Heart left ventricle (tissue), 16 donors: ENCODE results near the gene ZBTB40. TPM values are rescaled to one million over a fixed set of nuclear protein-coding genes. Genes with fewer than 3 reads are reported as not detected.

ENCODE experiments used
- ATAC-seq, 4 donors: fragments of 200-7000 bp; cut with Tn5 transposase; one replicate each; pipeline ENCODE4 v1.9.1; 2020 to 2022; ENCODE audit warnings: moderate library complexity in 4 of 4, mild to moderate bottlenecking in 3 of 4, moderate number of reproducible peaks in 1 of 4
- DNase-seq, 5 donors: peaks; one replicate each; pipeline ENCODE4 v3.0.0-alpha.2; 2020
- H3K27ac ChIP-seq, 12 donors: fragments of 200-600 bp; sonication (generic) in 4 of 12; one replicate each; pipeline versions ENCODE4 v1.5.0 to v1.8.0; 2016 to 2022; ENCODE audit warnings: mild to moderate bottlenecking in 2 of 12
- H3K27me3 ChIP-seq, 9 donors: fragments of 200-600 bp; sonication (generic) in 2 of 9; one replicate each; pipeline versions ENCODE4 v1.5.1 to v1.8.0; 2016 to 2022; ENCODE audit warnings: mild to moderate bottlenecking in 3 of 9
- H3K36me3 ChIP-seq, 9 donors: fragments of 200-600 bp; sonication (generic) in 2 of 9; one replicate each; pipeline versions ENCODE4 v1.5.0 to v1.8.0; 2018 to 2022; ENCODE audit warnings: mild to moderate bottlenecking in 2 of 9
- H3K4me1 ChIP-seq, 12 donors: fragments of 200-600 bp; sonication (generic) in 4 of 12; one replicate each; pipeline versions ENCODE4 v1.5.0 to v1.8.0; 2016 to 2022; ENCODE audit warnings: mild to moderate bottlenecking in 3 of 12
- H3K4me3 ChIP-seq, 12 donors: fragments of 200-600 bp; sonication (generic) in 4 of 12; one replicate each; pipeline versions ENCODE4 v1.5.0 to v1.8.0; 2017 to 2022; ENCODE audit warnings: mild to moderate bottlenecking in 9 of 12, moderate library complexity in 4 of 12
- H3K9me3 ChIP-seq, 12 donors: fragments of 200-600 bp; sonication (generic) in 4 of 12; one replicate each; pipeline versions ENCODE4 v1.5.0 to v1.8.0; 2016 to 2022; ENCODE audit warnings: mild to moderate bottlenecking in 1 of 12
- POLR2A ChIP-seq, 2 donors: fragments of 450-650 bp; IDR thresholded peaks; one replicate each; pipeline ENCODE4 v1.6.1; 2017; ENCODE audit warnings: antibody characterized with exemption in 2 of 2, mild to moderate bottlenecking in 2 of 2, moderate library complexity in 2 of 2
- WGBS, 4 donors: extraction: QIAGEN DNeasy Blood & Tissue Kit in 2 of 4; methylation state at CpG; one replicate each; pipeline versions ENCODE4 v1.1.5 to v1.1.7; 2013 to 2018; 5-methylcytosine and 5-hydroxymethylcytosine counted together
- intact Hi-C, 10 donors: fragments of 100-400 bp; cut with DNase I; formaldehyde crosslinking; loops; one replicate each; pipeline versions ENCODE4 v1.11.1 to v1.14.2; 2022
- polyA plus RNA-seq, 2 donors: library from polyadenylated mRNA; stranded (reverse); fragments of 200-250 nt; gene quantifications; one replicate each; pipeline ENCODE4 v1.2.3, GENCODE V29; 2013
- total RNA-seq, 9 donors: library from RNA; depleted of rRNA in 2 of 9; stranded (reverse); fragments of >200 nt in 2 of 9; fragmentation: NEBNext Ultra II Directional in 3 of 9; extraction: Animal tissue kit (Norgen Biotek cat#: 25700) in 3 of 9; gene quantifications; one replicate each; pipeline versions ENCODE4 v1.1.0 to v1.2.4, GENCODE V29; 2016 to 2023
- TF ChIP-seq, protein P1 (sequence below), 12 donors: fragments of 200-600 bp; sonication (generic) in 4 of 12; IDR thresholded peaks; one replicate each; pipeline versions ENCODE4 v1.5.0 to v1.8.0; 2018 to 2022; ENCODE audit warnings: antibody characterized with exemption in 12 of 12, mild to moderate bottlenecking in 5 of 12
- donor health status: ischemic (EF 13 %, LVEDD 7.1; RV severe dilation, severe dysfunction).
- donor health status: healthy with polysubstance abuse.
- donor health status: DM: no; HTN: yes; CAD: no.
- donor health status: DM: no; HTN: no; CAD: no.
- donor health status: ischemic (EF 25% LVEDD 6.9; RV normal size, moderate dysfunction).
- donor health status: ischemic (EF 25% LVEDD 5.7; RV mildly dilated, moderate dysfunction).
- donor health status: healthy.
- donor health status: DM: yes; HTN: yes; CAD: no.
- donor health status: ischemic (EF 35%, LVEDD 5.7; RV mildly dilated, moderate dysfunction).
- donor health status: nonischemic (EF 11% LVEDD 7.7; RV severe dilation, severe dysfunction).
- donor health status: DM: yes; HTN: yes; CAD: no.
- donor health status: PGD.
- donor health status: ischemic (EF 29% LVEDD 5.4; RV normal size, mild dysfunction).
- donor health status: nonischemic (EF 23%, LVEDD 6.1; RV moderate dilation, normal function).

The ZBTB40 gene
- total and polyA plus RNA-seq, 11 donors, result 4.6 to 17.7 (median 15.1) TPM

DNA sequence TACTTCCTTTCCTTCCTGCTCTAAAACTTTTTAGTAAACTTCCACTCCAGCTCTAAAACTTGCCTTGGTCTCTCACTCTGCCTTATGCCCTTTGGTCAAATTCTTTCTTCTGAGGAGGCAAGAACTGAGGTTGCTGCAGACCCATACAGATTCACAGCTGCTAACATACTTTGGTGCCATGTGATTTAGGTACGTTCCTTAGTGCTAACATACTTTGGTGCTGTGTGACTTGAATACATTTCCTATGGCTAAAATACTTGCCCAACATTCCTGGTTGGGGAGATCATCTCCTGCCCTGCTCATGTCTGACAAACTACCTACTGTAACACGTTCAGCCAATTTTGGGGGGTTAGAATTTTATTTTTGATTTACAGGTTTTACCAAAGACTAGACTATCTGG, 6.8 kb upstream of the ZBTB40 start:
- no peak for TF ChIP-seq POLR2A (IDR thresholded peaks at IDR 0.05)
- TF ChIP-seq, protein P1, sequence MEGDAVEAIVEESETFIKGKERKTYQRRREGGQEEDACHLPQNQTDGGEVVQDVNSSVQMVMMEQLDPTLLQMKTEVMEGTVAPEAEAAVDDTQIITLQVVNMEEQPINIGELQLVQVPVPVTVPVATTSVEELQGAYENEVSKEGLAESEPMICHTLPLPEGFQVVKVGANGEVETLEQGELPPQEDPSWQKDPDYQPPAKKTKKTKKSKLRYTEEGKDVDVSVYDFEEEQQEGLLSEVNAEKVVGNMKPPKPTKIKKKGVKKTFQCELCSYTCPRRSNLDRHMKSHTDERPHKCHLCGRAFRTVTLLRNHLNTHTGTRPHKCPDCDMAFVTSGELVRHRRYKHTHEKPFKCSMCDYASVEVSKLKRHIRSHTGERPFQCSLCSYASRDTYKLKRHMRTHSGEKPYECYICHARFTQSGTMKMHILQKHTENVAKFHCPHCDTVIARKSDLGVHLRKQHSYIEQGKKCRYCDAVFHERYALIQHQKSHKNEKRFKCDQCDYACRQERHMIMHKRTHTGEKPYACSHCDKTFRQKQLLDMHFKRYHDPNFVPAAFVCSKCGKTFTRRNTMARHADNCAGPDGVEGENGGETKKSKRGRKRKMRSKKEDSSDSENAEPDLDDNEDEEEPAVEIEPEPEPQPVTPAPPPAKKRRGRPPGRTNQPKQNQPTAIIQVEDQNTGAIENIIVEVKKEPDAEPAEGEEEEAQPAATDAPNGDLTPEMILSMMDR (IDR thresholded peaks at IDR 0.05), result no peak
- Histone ChIP-seq H3K4me3 (no peak overlapping the region), H3K36me3 (no peaks in the 10 kb centered on the region), H3K4me1 (peaks cover 0 to 30% (median 12%) of the 10 kb centered on the region in 12 donors), H3K9me3 (peaks cover 0 to 17% (median 13%) of the 10 kb centered on the region in 12 donors), H3K27me3 (no peaks in the 10 kb centered on the region), H3K27ac (no peak overlapping the region)
- no peak for ATAC-seq
- no peak for DNase-seq
- intact Hi-C loops, result loop anchor here in 1 of 10 donors (5.0 kb wide), 1 partner anchor 47 kb away; no protein-coding TSS in a partner anchor
- 84 to 89% (median 87%) methylated on average over 2 of the region's 2 CpGs for WGBS, 4 donors

DNA sequence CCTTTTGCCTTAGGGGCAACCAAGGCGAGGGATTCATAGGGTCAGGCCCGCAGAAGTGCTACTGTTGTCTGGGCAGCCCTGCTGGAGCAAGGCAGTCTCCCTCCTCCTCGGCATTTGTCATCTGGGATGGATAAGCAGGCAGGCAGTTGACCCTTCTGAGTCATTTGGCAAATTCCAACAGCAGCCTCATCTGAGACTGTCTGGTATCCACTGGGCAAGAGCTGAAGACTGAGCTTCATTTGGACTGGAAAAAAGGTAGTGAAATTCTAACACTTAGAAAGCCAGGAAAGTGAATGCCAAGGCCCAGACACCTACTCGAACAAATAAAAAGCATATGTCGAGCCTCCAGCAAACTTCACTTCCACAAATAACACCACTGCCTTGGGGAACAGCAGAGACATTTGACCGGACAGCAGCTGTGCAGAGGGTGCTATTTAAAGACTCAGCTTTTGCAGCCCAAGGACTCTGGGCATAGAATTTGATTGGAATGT, 4.0 kb upstream of the ZBTB40 start:
- intact Hi-C loops, result loop anchor here in 1 of 10 donors (5.0 kb wide), 1 partner anchor 45 kb away; no protein-coding TSS in a partner anchor
- Histone ChIP-seq H3K4me3 (no peak overlapping the region), H3K36me3 (no peaks in the 10 kb centered on the region), H3K27me3 (no peaks in the 10 kb centered on the region), H3K4me1 (peaks cover 0 to 27% (median 16%) of the 10 kb centered on the region in 12 donors), H3K9me3 (no peaks in the 10 kb centered on the region), H3K27ac (peak overlapping the region; percentile 51 to 87 (median 71))
- ATAC-seq (peak in 1 of 4 donors; percentile 40), DNase-seq (peak in 1 of 5 donors; percentile 39)
- WGBS, 4 donors, result 21 to 38% (median 34%) methylated on average over 6 of the region's 6 CpGs
- TF ChIP-seq, protein P1 (IDR thresholded peaks at IDR 0.05), result no peak
- TF ChIP-seq POLR2A (IDR thresholded peaks at IDR 0.05), result no peak

DNA sequence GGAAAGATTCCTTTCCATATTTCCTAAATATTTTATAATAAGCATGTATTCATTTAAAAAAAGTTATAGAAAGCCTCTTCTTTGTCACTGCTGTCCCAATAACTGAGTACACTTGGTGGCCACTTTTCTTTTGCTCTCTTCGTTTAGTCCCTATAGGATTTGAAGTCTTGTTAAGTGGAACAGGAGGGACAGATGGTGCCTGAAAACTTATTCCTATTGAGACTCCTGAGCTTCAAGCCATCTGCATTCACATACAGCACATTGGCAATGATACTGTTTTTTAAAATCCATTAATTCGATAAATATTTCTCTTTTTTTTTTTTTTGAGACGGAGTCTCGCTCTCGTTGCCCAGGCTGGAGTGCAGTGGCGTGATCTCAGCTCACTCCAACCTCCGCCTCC, 2.0 kb upstream of the ZBTB40 start:
- 94 to 97% (median 95%) methylated on average over 7 of the region's 7 CpGs for WGBS, 4 donors
- intact Hi-C loops, result loop anchor here in 3 of 10 donors (5.0 kb wide), 2 partner anchors 43 to 53 kb away; no protein-coding TSS in a partner anchor

DNA sequence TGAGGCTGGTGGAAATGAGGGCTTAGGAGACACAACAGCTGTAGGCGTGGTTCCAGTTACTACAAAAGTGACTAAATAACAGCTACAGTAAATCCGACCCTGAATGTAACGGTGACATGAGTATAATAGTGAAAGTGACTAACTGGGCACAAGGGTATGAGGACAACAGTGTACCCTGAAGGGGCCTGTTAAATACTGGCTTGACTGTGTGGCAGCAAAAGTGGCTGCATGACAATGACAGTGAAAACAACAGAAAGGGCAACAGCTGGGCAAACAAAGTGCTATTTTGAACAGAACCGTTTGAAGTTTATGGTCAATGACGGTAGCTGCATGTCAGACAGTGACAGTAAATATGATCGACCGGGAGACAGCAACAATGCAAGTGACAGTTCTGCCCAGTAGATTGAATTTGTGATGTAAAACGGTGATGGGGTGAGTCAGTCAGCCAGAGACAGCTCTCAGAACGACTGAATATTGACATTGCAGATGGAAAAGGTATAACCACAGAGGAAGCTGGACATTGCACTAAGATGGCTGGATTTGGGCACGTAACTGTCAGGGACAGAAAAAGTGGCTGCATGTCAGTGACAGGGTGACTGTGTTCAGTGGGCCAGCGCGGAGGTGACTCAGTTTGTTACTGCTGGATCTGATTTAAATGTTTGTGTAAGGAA, 1.2 kb upstream of the ZBTB40 start:
- H3K27ac ChIP-seq, result peak overlapping the region in 7 of 12 donors; percentile 7 to 99 (median 97)
- TF ChIP-seq POLR2A (IDR thresholded peaks at IDR 0.05), result no peak
- TF ChIP-seq, protein P1 (IDR thresholded peaks at IDR 0.05), result no peak
- WGBS, 4 donors, result 79 to 84% (median 83%) methylated on average over 12 of the region's 12 CpGs
- H3K9me3 ChIP-seq, result no peaks in the 10 kb centered on the region
- H3K27me3 ChIP-seq, result no peaks in the 10 kb centered on the region
- DNase-seq (no peak), ATAC-seq (no peak)
- no peak overlapping the region for H3K4me3 ChIP-seq
- peaks cover 0 to 50% (median 32%) of the 10 kb centered on the region in 12 donors for H3K4me1 ChIP-seq
- intact Hi-C loops, result loop anchor here in 2 of 10 donors (5.0 kb wide), 2 partner anchors 42 to 52 kb away; no protein-coding TSS in a partner anchor
- H3K36me3 ChIP-seq, result no peaks in the 10 kb centered on the region

More for the DNA sequence above, 2.0 kb upstream of the ZBTB40 start:
- no peak for TF ChIP-seq POLR2A (IDR thresholded peaks at IDR 0.05)
- TF ChIP-seq, protein P1 (IDR thresholded peaks at IDR 0.05), result no peak
- Histone ChIP-seq H3K4me3 (no peak overlapping the region), H3K27me3 (no peaks in the 10 kb centered on the region), H3K4me1 (peaks cover 0 to 42% (median 29%) of the 10 kb centered on the region in 12 donors), H3K27ac (no peak overlapping the region), H3K9me3 (no peaks in the 10 kb centered on the region), H3K36me3 (no peaks in the 10 kb centered on the region)
- DNase-seq (no peak), ATAC-seq (no peak)
